Activated CD8-positive, alpha-beta memory T cell treated with anti-CD3 and anti-CD28 coated beads, Interleukin-2, amount 50 U/mL, for 24 hours (primary cell): ENCODE measurements around the gene ZNF536.

ENCODE experiments used
- DNase-seq: peaks from one replicate; pipeline ENCODE4 v3.0.0-alpha.2; 2020; ENCODE audit errors: extremely low read depth

Gene ZNF536

GRCh38 chr19:30371960-30372824 lies at the start of gene ZNF536:
ZNF536 (plus strand) TSS chr19:30372384; CDS start chr19:30443563, 71,179 bp downstream.
- DNase-seq, result no peak

GRCh38 chr19:30322641-30323320 lies 49.4 kb upstream of the ZNF536 start:
- no peak for DNase-seq

GRCh38 chr19:30323904-30324303 lies 48.3 kb upstream of the ZNF536 start:
- no peak for DNase-seq

DNA sequence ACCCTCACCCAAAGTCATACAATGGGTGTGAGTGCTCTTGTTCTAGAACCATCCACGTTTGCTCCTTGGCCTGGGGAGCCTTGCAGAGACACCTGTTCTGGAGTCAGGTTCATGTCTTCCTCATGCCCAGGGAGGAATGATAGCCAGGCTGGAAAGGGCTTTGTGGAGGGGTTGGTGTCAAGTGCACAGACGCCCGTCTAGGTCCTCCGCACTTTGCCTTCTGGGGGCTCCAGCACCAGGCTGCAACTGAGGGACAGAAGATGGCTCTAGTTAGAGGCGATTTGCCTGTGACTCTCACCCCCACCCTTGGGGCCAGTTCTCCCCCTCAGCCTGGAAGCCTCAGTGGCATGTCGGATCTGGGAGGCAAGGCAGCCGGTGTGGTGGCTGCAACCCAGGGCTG lies 47.2 kb upstream of the ZNF536 start:
- no peak for DNase-seq

DNA sequence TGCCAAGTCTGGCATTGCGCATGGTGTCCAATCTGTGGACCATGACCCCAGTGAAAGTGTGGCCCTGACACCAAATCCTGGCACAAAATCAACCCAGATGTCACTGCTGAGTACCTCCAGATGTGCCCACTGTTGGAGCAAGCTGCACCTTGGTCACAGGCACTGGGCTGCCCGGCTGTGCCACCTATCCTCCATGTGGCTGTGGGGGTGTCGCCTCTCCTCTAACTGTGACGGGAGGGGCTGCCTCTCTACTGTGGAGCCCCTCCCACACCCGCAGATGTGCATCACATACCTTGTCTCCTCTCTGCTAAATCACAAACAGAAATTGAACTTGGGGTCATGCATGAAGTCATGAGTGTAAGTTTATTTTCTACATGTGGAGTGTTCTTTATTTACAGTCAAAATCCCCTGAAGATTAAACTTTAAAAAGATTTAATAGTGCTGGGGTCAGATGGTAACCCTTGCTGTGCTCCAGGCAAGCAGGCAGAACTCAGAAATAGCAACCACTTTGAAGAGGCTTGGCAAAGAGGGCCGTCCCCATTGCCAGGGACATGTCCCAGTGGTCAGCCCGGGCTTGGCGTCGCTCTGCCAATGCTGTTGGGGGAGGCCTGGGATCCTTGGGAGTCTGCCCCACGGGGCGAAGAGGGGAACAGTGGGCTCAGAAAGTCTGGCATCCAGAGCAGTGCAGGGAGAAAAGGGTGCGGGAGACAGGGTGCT lies 46.4 kb upstream of the ZNF536 start:
- no peak for DNase-seq

DNA sequence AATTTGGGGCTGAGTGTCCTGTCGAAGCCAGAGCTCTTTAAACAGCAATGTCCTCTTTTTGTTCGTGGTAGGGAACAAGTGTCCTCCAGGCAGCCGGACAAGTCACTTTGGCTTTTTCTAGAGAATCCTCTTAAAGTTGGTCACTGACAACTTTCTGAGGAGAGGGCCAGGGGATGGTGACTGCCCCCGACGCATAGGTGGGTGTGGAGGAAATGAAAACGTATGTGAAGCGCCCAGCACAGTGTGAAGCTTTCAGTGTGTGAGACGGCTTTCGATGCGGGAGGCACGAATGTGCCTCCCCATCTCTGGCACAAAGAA lies 45.8 kb upstream of the ZNF536 start:
- no peak for DNase-seq

DNA sequence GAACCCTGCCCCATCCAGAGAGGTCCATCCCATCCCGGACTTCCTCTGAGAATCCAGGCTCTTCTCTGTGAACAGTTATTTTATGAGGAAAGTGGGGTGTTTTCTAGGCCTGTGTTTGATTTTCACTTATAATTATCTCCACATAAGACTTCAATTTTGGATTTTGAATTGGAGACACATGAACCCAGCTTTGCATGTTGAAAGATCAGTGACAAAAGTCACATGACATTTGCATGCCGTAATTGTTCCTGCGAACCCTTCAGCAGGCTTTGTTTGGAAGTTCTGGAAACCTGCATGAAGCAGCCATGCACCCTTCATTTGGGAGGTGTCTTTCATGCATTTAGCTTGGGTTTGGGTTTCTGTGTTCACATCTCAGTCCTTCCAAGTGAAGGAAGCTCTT lies 44.9 kb upstream of the ZNF536 start:
- no peak for DNase-seq

DNA sequence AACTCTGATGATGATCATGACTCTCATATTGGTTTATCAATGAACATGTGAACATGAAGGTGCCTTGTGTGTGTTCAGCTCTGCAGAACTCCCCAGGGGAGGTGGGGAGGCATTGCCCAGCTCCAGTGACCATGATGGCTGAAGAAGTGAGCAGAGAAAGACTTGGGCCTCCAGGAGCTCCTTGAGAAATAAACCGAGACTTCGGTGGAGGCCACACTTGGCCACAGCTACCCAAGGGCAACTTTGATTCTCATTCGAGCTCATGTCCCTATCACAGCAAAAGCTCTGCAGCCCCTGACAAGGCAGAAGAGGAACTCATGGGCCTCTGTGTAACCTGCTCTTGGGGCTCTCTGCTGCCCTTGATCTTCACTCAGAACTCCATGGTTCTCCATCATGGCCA lies 44.1 kb upstream of the ZNF536 start:
- DNase-seq, result no peak

DNA sequence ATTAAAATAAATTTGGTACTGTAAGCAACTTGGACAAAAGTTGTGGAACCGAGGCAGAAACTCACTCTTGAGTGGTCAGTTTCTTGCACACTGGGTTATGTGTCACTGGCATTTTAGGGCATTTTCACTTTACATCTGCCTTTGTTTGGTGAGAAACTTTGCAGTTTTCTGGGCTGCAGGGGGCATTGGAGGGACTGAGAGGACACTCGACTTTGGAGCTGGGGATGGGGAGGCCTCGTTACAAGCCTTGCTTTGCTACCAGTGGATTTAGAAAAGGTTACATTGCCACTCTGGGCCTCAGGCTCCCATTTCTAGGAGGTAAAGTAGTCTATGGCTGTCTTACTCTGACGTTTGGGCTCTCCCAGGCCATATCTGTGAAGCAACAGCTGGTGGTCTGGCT lies 41.9 kb upstream of the ZNF536 start:
- no peak for DNase-seq

DNA sequence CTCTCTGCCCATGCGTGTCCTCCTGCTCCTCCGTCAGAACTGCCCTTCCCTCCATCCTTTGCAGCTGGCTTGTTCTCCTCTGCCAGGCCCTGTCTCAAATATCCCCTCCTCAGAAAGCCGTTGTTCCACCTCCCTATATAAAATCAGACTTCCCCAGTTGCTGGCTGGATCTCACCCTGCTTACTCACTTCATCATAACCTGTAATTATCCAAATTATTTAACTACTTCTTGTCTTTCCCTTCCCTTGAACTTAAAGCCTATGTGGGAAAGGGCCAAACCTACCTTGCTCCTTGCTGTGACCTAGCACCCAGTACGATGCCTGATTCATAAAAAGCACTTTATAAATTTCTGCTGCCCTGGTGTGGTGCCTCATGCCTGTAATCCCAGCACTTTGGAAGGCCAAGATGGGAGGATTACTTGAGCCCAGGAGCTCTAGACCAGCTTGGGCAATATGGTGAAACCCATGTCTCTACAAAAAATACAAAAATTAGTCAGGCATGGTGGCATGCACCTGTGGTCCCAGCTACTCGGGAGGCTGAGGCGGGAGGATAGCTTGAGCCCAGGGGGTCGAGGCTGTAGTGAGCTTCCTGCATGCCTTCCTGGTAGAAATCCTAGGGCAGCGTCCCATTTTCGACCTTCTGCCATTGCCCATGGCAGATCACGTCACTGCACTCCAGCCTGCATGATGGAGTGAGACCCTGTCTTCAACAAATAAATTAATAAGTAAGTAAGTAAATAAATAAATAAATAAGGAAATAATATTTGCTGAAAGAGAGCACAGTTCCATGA lies 39.5 kb upstream of the ZNF536 start:
- no peak for DNase-seq

GRCh38 chr19:30333291-30334065 lies 38.7 kb upstream of the ZNF536 start:
- no peak for DNase-seq

GRCh38 chr19:30334841-30335240 lies 37.3 kb upstream of the ZNF536 start:
- DNase-seq, result no peak

DNA sequence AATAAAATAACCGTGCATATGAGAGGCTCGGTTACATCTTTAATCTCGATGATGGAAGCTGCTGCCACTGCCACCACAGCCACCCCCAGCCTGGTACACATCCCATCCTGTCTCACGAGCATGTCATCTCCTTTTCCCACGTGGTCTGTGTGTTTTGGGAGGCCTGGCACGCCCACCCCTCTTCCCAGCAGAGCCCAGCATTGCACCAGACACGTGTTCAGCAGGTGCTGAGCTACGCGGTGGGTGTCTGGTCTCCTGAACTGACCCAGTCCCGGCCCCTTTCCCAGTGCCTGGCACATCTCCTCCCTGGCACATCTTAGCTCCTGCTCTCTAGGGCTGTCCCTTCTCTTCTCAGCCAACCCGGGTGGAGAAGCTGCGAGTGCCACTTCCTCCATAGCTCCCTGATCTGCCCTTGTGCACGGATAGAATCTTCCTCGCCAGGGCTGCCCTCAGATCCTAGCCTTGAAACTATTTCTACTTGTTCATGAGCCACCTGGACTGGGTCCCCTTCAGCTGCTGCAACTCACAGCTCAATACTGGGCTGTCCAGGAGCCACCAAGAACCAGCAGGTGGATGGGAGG lies 36.8 kb upstream of the ZNF536 start:
- no peak for DNase-seq

- DNase-seq, result no peak
Measured at GRCh38 chr19:30336290-30336689, 35.9 kb upstream of the ZNF536 start.

DNA sequence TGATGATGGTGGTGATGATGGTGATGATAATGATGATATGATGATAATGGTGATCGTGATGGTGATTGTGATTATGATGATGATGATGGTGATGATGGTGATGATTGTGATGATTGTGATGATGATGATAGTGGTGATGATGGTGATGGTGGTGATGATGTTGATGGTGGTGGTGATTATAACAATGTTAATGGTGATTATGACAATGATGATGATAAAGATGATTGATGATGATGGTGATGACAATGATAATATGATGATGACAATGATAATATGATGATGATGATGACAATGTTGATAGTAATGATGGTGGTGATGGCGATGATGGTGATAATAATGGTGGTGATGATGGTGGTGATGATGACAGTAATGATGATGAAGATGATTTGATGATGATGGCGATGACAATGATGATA lies 34.1 kb upstream of the ZNF536 start:
- no peak for DNase-seq

DNA sequence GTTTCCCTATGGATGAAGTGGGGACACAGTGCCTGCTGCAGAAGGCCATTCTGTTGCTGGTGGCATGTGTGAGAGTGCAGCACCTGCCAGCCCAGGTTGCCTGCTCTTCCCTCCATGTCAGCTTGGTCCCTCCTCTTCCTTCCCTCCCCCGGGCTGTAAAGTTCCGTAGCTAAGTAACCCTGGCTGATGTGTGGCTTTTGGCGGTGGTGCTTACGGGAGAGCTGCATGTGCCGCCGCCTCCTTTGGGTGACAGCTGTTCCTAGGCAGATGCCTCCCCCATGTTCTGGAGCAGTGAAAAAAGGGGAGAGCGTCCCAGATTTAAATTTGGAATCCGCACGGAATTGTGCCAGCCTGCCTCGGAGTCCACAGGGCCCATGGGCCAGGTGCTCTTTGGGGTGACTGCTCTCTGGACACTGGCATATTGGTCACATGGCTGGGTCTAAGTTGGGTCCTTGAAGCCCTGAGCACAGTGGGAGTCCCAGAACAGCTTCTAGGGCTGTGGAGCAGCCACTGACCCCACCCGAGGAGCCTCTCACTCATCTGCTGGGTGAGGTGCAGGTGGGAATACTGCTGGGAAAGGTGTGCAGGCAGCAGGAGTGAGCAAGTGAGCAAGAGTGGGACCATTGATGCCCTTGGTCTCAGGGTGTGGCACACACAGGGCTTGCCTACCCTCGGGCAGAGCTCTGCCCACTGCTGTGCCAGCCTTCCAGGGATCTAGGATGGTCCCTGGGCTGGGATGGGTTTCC lies 33.1 kb upstream of the ZNF536 start:
- no peak for DNase-seq

- no peak for DNase-seq
Measured at GRCh38 chr19:30339624-30340525, 32.3 kb upstream of the ZNF536 start.

DNA sequence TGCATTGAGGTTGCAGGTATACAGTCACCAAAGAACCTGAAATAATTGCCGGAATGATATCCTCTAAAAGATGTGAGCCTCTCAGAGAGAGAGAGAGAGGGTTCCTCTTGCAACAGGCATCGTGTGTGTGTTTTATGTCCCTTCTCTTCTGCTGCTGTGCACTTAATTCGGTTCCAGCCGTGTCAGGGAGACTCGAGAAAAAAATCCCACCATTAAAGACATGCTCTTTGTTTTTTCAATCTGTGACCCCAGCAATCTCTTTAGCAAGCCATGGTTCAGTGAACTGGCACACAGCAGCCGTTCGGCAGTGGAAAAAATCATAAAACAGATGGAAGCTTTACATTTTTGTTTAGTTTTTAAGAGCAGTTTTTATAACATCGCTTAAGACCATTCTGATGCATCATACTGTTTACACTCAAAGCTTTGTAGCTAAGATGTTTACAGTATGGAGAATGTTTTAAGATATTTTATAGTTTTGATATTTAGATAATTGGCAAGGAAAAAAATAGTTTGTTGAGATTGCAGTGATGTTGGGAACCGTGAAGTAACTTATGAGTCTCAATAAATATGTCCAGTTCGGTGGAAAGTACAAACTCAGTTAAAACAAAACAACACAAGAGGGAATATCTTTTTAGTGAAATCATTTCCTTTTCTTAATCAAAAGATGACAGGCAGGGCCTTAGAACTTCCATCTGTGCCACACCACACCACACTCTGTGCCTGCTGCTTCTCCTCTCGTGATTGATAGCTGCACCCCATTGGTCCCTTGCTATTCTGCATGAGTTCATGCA lies 31.2 kb upstream of the ZNF536 start:
- no peak for DNase-seq
